ENCODE results near the gene ZFHX3. TPM values are rescaled to one million over a fixed set of nuclear protein-coding genes. Genes with fewer than 3 reads are reported as not detected.

Gene ZFHX3
- total and polyA plus RNA-seq, 2 donors (not counting 3 experiments of a cell fraction or from before 2014, with no cell fraction given) = 3.7 to 18.8 TPM

GRCh38 chr16:73076324-73076810 lies 28.4 kb upstream of the ZFHX3 start:
- ChIA-PET CTCF (no interaction called here), POLR2A (no interaction called here)
- intact Hi-C loops (cut with micrococcal nuclease) = no loop called here
- Histone ChIP-seq H3K9ac (replicated peaks; ENCODE audit: extremely low read depth, insufficient read depth, low read length) (no peak overlapping the region), H3K79me2 (ENCODE audit: control insufficient read depth, insufficient read depth, low read length) (no peaks in the 10 kb centered on the region), H2AFZ (ENCODE audit: low read depth, low read length) (no peak overlapping the region), H4K20me1 (replicated peaks; ENCODE audit: control insufficient read depth, extremely low read depth, insufficient read depth, low read length) (no peaks in the 10 kb centered on the region), H3K27ac (ENCODE audit: insufficient read depth, low read depth, low read length) (no peak overlapping the region), H3K4me2 (ENCODE audit: insufficient read depth, low read length) (no peak overlapping the region), H3K36me3 (ENCODE audit: control insufficient read depth in 2 of 2, extremely low read depth in 1 of 2, insufficient read depth in 2 of 2, low read length in 2 of 2) (no peaks in the 10 kb centered on the region), H3K4me3 (replicated peaks in 1 of 3; ENCODE audit: insufficient read depth in 1 of 3, low read depth in 1 of 3, low read length in 3 of 3) (no peak overlapping the region), H3K4me1 (ENCODE audit: control insufficient read depth, extremely low read depth, insufficient read depth, low read length) (peaks cover 6% of the 10 kb centered on the region), H3K27me3 (ENCODE audit: control insufficient read depth in 2 of 2, insufficient read depth in 2 of 2, low read length in 2 of 2) (no peaks in the 10 kb centered on the region), H3K9me3 (replicated peaks; ENCODE audit: control insufficient read depth, insufficient read depth, low read length) (no peaks in the 10 kb centered on the region), H3K9me1 (replicated peaks; ENCODE audit: control insufficient read depth, extremely low read depth, insufficient read depth, low read length) (no peaks in the 10 kb centered on the region)
- dilution Hi-C loops (cut with MboI; ENCODE audit: extremely low pct_ligation_motif_present, low sequenced_read_pairs) = no loop called here
- no TSS peak for BruUV-seq (replicated peaks)
- FAIRE-seq (no peak), DNase-seq (ENCODE audit: low read depth, low spot score) (no peak)
- TF ChIP-seq EZH2 (IDR thresholded peaks at IDR 0.05; ENCODE audit: borderline replicate concordance, low read depth, low read length, severe bottlenecking) (no peak), JUN (IDR thresholded peaks at IDR 0.05; ENCODE audit: borderline replicate concordance, insufficient read depth, insufficient read length, low read depth) (no peak), MAX (IDR thresholded peaks at IDR 0.05; ENCODE audit: insufficient read depth, insufficient read length) (no peak), POLR2A (IDR thresholded peaks at IDR 0.05; ENCODE audit: low read depth, low read length) (no peak), MYC (IDR thresholded peaks at IDR 0.05; ENCODE audit: low read depth, low read length) (no peak), POLR2AphosphoS5 (IDR thresholded peaks at IDR 0.05; ENCODE audit: insufficient read depth, low read depth, low read length) (no peak), CTCF (IDR thresholded peaks at IDR 0.05; ENCODE audit: extremely low read depth in 1 of 2, insufficient read depth in 1 of 2, low read depth in 1 of 2, low read length in 2 of 2) (no peak), FOS (IDR thresholded peaks at IDR 0.05; ENCODE audit: borderline replicate concordance, insufficient read depth, low read length) (no peak), GATA2 (IDR thresholded peaks at IDR 0.05; ENCODE audit: insufficient read depth, insufficient read length, low read depth, low read length) (no peak)

All from endothelial cell of umbilical vein (primary cell).